IPS-11a (cell line): ENCODE measurements around the gene SMTN.

Experiments used
- H3K4me3 ChIP-seq: one replicate; pipeline ENCODE4 v1.5.1; 2013; ENCODE audit warnings: low read depth, low read length, control low read depth

The SMTN gene

DNA sequence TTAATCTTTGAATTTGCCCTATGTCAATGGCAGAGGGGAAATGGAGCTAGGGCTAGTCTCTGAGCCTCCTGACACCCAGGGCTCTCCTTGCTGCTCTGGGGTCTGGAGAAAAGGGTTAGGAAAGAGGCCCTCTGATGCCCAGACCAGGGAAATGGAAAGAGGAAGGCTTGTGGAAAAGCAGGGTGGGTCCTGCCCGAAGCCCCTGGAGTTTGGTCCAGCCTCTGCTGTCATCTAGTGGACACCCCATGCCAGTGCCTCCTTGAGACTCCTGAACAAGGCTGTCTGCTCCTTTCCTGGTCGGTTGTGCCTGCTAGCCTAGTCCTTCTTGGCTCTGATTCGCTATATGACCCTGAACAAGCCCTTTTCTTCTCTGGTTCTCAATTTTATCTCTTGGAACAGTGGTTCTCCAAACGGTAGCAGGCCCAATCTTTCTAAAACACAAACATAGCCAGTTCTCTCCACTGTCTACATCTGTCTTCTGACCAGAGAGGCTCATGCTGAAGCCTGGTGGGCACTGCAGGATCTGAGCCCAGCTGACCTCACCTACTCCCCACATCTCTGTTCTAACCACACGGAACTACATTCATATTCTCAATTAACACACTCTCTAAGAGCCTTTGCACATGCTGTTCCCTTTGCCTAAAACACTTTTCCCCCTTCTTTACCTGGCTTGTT, 68.0 kb downstream of the SMTN start:
- H3K4me3 ChIP-seq, result no peak overlapping the region

DNA sequence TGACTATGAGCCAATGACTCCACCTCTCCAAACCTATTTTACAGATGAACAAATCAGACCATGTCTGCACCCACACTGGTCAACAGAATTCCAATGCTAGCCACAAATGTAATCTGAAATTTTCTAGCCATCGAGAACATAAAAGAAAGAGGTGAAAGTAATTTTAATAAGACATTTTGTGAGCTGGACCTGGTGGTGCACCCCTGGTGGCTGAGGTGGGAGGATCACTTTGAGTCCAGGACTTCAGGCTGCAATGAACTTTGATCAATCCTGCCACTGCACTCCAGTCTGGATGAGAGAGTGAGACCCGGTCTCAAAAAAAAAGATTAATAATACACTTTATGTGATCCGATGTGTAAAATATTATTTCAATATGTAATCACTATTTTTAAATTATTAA, 69.5 kb downstream of the SMTN start:
- H3K4me3 ChIP-seq, result no peak overlapping the region

DNA sequence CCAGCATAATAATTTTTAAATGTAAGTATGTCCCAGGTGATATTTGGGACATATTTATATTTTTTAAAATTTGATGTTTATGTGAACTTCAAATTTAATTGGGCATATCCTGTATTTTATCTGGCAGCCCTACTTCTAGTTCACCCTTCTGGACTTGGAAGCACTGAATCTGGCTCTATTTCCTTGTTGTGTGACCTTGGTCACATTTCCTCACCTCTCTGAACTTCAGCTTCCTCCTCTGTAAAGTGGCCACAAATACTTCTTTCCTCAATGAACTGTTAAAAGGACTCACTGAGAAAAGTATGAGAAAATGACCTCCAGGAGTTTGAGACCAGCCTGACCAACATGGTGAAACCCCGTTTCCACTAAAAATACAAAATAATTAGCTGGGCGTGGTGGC, 70.8 kb downstream of the SMTN start:
- no peak overlapping the region for H3K4me3 ChIP-seq

DNA sequence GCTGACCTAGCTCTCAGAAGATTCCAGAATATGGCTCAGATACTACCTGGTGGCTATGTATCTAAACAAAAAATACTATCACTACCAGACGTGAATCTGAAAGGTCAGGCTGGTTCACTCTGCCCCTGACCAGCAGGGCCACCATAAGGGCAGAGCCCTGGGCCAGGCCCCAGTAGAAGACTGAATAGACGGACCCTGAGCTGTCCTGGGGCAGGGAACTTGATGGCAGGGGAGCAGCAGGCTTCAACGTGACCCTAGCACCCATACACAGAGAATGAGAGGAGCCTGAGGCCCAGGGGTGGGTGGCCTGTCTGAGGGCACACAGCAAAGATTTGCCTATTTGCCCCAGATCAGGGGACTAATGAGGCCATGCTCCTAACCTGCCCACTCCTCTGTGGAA, 72.2 kb downstream of the SMTN start:
- H3K4me3 ChIP-seq, result no peak overlapping the region
